ENCODE results near the gene PACS2.

PACS2 gene

DNA sequence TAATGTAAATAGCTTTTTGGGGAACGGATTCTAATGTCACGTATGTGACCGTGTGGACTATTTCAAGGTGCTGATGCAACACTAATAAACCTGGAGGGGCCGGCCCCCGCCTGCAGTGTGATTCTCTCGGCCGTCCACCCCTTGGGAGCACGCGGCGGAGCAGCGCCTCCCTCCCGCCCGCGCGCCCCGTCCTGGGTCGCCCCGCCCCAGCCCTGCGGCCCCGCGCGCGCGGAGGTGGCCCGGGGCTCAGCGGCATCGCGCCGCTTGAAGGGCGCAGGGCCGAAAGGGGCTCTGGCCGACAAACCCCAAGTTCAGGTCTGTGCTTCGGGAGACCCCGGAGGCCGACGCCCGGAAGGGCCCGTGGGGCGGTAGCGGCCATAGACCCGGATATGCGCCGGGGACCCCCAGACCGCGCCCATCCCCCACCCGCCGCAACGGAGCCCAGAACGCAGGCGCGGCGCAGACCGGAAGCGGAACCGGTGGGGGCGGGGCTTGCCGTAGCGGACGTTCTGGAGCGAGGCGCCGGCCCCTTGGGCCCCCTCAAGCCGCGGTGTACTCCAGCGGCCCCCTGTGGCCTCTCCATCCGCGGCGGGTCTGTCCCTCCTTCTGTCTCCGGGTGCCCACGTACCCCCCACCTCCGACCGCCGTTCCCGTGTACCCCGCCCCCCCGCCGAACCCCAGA lies 83.6 kb downstream of the PACS2 start, which contains the start of gene TEX22:
Gene TEX22 (plus strand): TSS at position 495 of the 682 bp plus-strand sequence. CDS start 803 bp downstream, outside the sequence.
- H3K4me3 ChIP-seq (ENCODE audit: low read depth, low read length): peak within 1 kb of the TSS; percentile 33

GRCh38 chr14:105398726-105399465 lies 84.3 kb downstream of the PACS2 start:
- peak overlapping the region; percentile 33 for H3K4me3 ChIP-seq (ENCODE audit: low read depth, low read length)

- no peak overlapping the region for H3K4me3 ChIP-seq (ENCODE audit: low read depth, low read length)
Measured at GRCh38 chr14:105399466-105399775, 84.9 kb downstream of the PACS2 start.

DNA sequence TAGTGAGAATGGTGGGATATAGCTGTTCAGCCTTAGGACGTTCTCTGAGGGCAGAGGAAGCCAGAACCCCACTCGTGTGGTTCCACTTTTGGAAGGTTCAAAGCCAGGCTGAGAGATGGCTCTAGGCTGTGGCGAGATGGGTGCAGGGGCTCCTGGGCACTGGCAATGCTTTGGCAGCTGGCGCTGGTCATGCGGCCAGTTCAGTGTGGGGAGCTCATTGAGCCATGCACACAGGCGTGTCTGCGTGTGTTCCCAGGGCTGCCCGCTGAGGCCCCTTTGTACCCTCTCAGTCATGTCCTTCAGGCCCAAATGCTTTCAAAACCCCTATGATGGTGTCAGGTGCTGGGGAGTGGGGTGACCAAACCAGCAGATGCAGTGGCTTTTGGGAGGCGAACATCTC lies 85.5 kb downstream of the PACS2 start:
- H3K4me3 ChIP-seq (ENCODE audit: low read depth, low read length): no peak overlapping the region

DNA sequence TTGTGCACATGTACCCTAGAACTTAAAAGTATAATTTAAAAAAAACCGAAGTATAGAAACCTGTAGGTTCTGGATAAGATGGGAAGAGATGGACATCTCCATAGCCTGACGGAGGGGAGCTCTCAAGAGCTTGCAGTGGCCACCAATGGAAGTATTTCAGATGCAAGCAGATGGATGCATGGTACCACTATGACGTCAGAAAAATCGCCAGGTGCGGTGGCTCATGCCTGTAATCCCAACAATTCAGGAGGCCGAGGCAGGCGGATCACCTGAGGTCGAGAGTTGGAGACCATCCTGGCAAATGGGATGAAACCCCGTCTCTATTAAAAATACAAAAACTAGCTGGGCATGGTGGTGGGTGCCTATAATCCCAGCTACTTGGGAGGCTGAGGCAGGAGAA lies 87.2 kb downstream of the PACS2 start:
- no peak overlapping the region for H3K4me3 ChIP-seq (ENCODE audit: low read depth, low read length)

- H3K4me3 ChIP-seq (ENCODE audit: low read depth, low read length): no peak overlapping the region
Measured at GRCh38 chr14:105408592-105408991, 94.0 kb downstream of the PACS2 start.

- no peak overlapping the region for H3K4me3 ChIP-seq (ENCODE audit: low read depth, low read length)
Measured at GRCh38 chr14:105409364-105409763, 94.8 kb downstream of the PACS2 start.

GRCh38 chr14:105410642-105411016 lies 96.1 kb downstream of the PACS2 start:
- H3K4me3 ChIP-seq (ENCODE audit: low read depth, low read length): no peak overlapping the region

GRCh38 chr14:105411017-105411941 lies 96.7 kb downstream of the PACS2 start:
- no peak overlapping the region for H3K4me3 ChIP-seq (ENCODE audit: low read depth, low read length)

- H3K4me3 ChIP-seq (ENCODE audit: low read depth, low read length): no peak overlapping the region
Measured at GRCh38 chr14:105411985-105412770, 97.6 kb downstream of the PACS2 start.

DNA sequence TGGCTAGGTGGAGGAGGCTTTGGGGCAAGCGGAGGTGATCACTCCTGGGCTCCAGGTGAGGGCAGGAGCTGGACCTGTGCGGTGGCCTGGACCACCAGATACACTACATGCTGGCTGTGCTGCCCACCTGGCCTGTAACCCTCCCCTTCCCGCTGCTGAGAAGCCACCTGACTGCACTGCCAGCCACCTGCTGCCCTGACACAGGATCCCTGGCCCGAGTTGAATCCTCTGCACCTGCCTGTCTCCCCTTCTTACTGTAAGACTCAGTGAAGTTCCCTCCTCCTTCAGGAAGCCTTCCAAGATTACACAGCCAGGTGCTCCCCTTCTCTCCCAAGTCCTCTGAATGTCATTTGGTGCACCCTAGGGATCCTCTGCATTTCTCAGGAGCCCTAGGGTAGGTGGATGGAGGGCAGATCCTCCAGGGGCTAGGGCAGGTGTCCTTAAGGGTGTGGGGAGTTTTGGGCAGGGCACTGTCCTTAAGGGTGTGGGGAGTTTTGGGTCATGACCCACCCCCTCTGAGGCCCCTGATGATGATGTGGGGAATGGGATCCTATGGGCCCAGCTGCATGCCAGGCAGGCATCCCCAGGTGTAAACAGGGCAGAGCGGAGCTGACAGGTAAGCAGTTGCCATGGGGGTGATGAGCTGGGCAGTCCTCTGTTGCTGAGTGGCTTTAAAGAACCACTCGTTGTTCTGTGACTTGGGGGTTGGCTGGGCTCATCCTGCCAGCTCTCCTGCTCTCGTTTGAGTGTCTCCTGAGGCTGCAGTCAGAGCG lies 98.4 kb downstream of the PACS2 start:
- no peak overlapping the region for H3K4me3 ChIP-seq (ENCODE audit: low read depth, low read length)

GRCh38 chr14:105413544-105413886 lies 99.0 kb downstream of the PACS2 start:
- no peak overlapping the region for H3K4me3 ChIP-seq (ENCODE audit: low read depth, low read length)

DNA sequence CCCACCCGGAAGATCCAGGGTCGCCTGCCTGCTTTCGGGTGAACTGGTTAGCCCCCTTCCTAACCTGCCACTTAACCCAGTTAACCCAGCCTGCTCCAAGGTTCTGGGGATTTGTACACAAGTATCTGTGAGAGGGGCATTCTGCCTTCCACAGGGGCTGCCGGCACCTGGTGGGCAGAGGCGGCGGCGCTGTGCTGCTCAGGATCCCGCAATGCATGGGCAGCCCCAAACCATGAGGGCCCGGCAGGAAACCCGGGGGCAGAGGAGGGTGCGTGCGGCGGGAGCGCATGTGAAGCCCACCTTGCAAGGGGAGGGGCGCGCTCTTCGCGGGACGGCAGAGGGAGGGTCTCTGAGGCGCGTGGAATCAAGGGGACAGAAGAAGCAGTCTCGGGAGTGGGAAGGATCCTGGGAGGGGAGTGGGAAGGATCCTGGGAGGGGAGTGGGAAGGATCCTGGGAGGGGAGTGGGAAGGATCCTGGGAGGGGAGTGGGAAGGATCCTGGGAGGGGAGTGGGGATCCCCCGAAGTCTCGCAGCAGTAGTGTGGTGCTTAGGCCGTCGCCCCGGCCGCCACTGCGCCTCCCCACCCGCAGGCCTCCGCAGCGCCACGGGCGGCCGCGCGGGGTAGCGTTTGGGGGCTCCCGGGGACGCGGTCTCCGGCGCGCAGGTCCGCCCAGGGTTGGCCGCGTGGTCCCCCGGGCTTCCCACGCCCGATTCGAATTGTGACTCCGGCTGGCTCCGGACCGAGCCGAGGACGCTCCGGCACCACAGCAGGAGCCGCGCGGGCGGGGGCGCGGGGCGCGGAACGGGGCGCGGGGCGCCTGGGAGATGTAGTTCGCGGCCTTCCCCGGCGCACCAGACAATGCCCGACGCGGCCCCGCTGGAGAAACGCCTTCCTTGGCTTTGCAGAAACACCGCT lies 100.2 kb downstream of the PACS2 start:
- H3K4me3 ChIP-seq (ENCODE audit: low read depth, low read length): peak overlapping the region; percentile 51

DNA sequence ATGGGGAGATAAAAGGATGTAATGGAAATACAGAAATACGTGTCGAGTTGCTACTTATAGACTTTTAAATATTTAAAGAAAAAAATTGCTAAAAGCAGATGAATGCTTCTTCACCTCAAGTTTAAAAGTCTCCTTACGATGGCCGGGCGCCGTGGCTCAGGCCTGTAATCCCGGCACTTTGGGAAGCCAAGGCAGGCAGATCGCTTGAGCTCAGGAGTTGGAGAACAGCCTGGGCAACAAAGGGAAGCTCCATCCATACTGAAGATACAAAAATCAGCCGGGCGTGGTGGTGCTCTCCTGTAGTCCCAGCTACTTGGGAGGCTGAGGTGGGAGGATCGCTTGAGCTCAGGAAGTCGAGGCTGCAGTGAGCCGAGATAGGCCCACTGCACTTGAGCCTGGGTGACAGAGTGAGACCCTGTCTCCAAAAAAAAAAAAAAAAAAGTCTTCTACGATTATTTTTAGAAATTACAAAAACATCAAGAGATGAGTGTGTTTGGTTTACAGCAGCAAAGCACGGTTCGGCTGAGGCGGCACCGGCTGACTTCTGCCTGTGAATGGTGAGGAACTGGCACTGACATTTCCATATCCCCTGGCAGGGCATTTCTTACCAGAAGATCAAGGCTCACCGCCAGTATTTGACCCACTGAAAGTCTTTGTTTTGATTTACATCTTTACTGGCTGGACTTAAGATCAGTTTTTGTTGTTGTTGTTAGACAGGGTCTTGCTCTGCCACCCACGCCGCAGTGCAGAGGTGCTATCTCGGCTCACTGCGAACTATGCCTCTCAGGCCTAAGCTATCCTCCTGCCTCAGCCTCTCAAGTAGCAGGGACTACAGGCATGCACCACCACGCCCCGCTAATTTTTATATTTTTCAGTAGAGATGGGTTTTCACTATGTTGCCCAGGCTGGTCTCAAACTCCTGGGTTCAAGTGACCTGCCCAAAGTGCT lies 101.2 kb downstream of the PACS2 start:
- peak overlapping the region; percentile 51 for H3K4me3 ChIP-seq (ENCODE audit: low read depth, low read length)

GRCh38 chr14:105416671-105417070 lies 102.1 kb downstream of the PACS2 start:
- H3K4me3 ChIP-seq (ENCODE audit: low read depth, low read length): no peak overlapping the region

GRCh38 chr14:105417690-105418121 lies 103.2 kb downstream of the PACS2 start:
- H3K4me3 ChIP-seq (ENCODE audit: low read depth, low read length): no peak overlapping the region

GRCh38 chr14:105418269-105419194 lies 104.0 kb downstream of the PACS2 start:
- peak overlapping the region; percentile 65 for H3K4me3 ChIP-seq (ENCODE audit: low read depth, low read length)
